HepG2 (cell line): ENCODE measurements around the gene LYPD6B. TPM values are rescaled to one million over a fixed set of nuclear protein-coding genes. Genes with fewer than 3 reads are reported as not detected.

Experiments used
- ATAC-seq: fragments of 200-7000 bp; cut with Tn5 transposase; 3 replicates; pipeline ENCODE4 v1.9.1; 2020; ENCODE audit warnings: mild to moderate bottlenecking, moderate library complexity
- BruUV-seq: library from RNA; stranded (reverse); fragments of 400-500 nt; replicated peaks from 2 replicates; lab custom pipeline; 2021; lab: Mats Ljungman, UMichigan
- CTCF ChIA-PET: fragments of 300-600 bp; formaldehyde crosslinking; extraction: SDS; loops from one replicate; lab custom pipeline; 2021; ENCODE audit warnings: low total read pairs, inconsistent platforms, low intra/inter-chr PET ratio; lab: Yijun Ruan, JAX
- POLR2A ChIA-PET: fragments of 350-600 bp; sonication (Branson Sonifier 250); formaldehyde crosslinking; loops from one replicate; lab custom pipeline; 2020; ENCODE audit warnings: antibody characterized with exemption, inconsistent platforms; lab: Yijun Ruan, JAX
- DNase-seq: peaks from one replicate; pipeline ENCODE4 v3.0.0-alpha.2; 2015; ENCODE audit warnings: low spot score
- FAIRE-seq: peaks from 3 replicates; lab custom pipeline; 2011; peaks lifted over from hg19 to GRCh38; lab: Jason Lieb, UNC
- H2AFZ ChIP-seq: one replicate; pipeline ENCODE4 v1.6.1; 2011; ENCODE audit warnings: low read length, inconsistent platforms
- H3K27ac ChIP-seq: fragments of 300-600 bp; 3 replicates; pipeline ENCODE4 v1.8.0; 2011; ENCODE audit warnings: mixed run types, mild to moderate bottlenecking, mixed read lengths, low read length, inconsistent platforms; ENCODE audit not compliant: insufficient read depth; ENCODE audit errors: extremely low read length
- H3K27me3 ChIP-seq, 2 experiments: fragments of 200-600 bp in 1 of 2; 2 replicates in 1 of 2; 3 replicates in 1 of 2; pipeline versions ENCODE4 v1.6.0 to v1.8.0; 2011; ENCODE audit warnings: low read length in 2 of 2, mild to moderate bottlenecking in 2 of 2, moderate library complexity in 2 of 2, inconsistent platforms in 1 of 2; ENCODE audit not compliant: insufficient read depth in 2 of 2, control insufficient read depth in 1 of 2
- H3K36me3 ChIP-seq, 2 experiments: fragments of 200-600 bp in 1 of 2; replicated peaks in 1 of 2; 2 replicates in 1 of 2; 3 replicates in 1 of 2; pipeline versions ENCODE4 v1.5.1 to v1.8.0; 2011; ENCODE audit warnings: low read length in 2 of 2, inconsistent platforms in 1 of 2; ENCODE audit not compliant: insufficient read depth in 2 of 2, control insufficient read depth in 1 of 2
- H3K4me1 ChIP-seq: 2 replicates; pipeline ENCODE4 v1.5.1; 2012; ENCODE audit warnings: low read length, inconsistent platforms; ENCODE audit not compliant: insufficient read depth
- H3K4me2 ChIP-seq: 2 replicates; pipeline ENCODE4 v1.6.0; 2011; ENCODE audit warnings: low read depth, low read length, inconsistent platforms
- H3K4me3 ChIP-seq, 3 experiments: fragments of 200-600 bp in 1 of 3; sonication (generic), shearing (Covaris generic) in 1 of 3; replicated peaks in 1 of 3; 2 replicates each; pipeline ENCODE4 v1.5.1; 2011 to 2016; ENCODE audit warnings: low read length in 3 of 3, inconsistent platforms in 2 of 3, low read depth in 2 of 3, mild to moderate bottlenecking in 2 of 3, control low read depth in 1 of 3, mixed read lengths in 1 of 3; ENCODE audit not compliant: insufficient read depth in 1 of 3
- H3K79me2 ChIP-seq: one replicate; pipeline ENCODE4 v1.6.1; 2011; ENCODE audit warnings: low read length, inconsistent platforms; ENCODE audit not compliant: insufficient read depth
- H3K9ac ChIP-seq: 2 replicates; pipeline ENCODE4 v1.6.0; 2011; ENCODE audit warnings: mild to moderate bottlenecking, low read depth, low read length, inconsistent platforms; ENCODE audit not compliant: insufficient read depth
- H3K9me3 ChIP-seq: 2 replicates; pipeline ENCODE4 v1.5.1; 2012; ENCODE audit warnings: mild to moderate bottlenecking, low read length
- H4K20me1 ChIP-seq: 2 replicates; pipeline ENCODE4 v1.6.0; 2011; ENCODE audit warnings: inconsistent platforms, mild to moderate bottlenecking, low read length, moderate library complexity; ENCODE audit not compliant: insufficient read depth
- ATF2 ChIP-seq: sonication (generic); formaldehyde crosslinking; IDR thresholded peaks from 2 replicates; pipeline ENCODE4 v1.4.0; 2020; ENCODE audit warnings: missing genetic modification reagents
- ATF4 ChIP-seq, 2 experiments: fragments of 450-650 bp in 1 of 2; sonication (generic) in 1 of 2; formaldehyde crosslinking; IDR thresholded peaks; 2 replicates each; pipeline versions ENCODE4 v1.5.0 to v1.8.0; 2020 to 2022; ENCODE audit warnings: mild to moderate bottlenecking in 1 of 2, missing genetic modification reagents in 1 of 2
- CENPT ChIP-seq: sonication (generic); formaldehyde crosslinking; IDR thresholded peaks from 2 replicates; pipeline ENCODE4 v1.8.0; 2022; ENCODE audit warnings: low read depth, mild to moderate bottlenecking, moderate library complexity, missing genetic modification reagents
- CREB1 ChIP-seq, 2 experiments: fragments of 450-650 bp in 1 of 2; IDR thresholded peaks; 2 replicates each; pipeline ENCODE4 v1.6.1; 2016 to 2017; ENCODE audit warnings: control low read depth in 1 of 2, mild to moderate bottlenecking in 1 of 2, missing compliant biosample characterization in 1 of 2, missing genetic modification characterization in 1 of 2
- DNMT3B ChIP-seq: conservative IDR thresholded peaks from 2 replicates; pipeline ENCODE4 v1.6.1; 2016; ENCODE audit warnings: missing biosample characterization, control low read depth
- FOXC1 ChIP-seq: sonication (generic); formaldehyde crosslinking; IDR thresholded peaks from 2 replicates; pipeline ENCODE4 v1.8.0; 2022; ENCODE audit warnings: mild to moderate bottlenecking, missing genetic modification reagents, borderline replicate concordance
- KAT8 ChIP-seq: IDR thresholded peaks from 2 replicates; pipeline ENCODE4 v1.6.1; 2016; ENCODE audit warnings: missing genetic modification reagents, missing compliant biosample characterization
- MAX ChIP-seq: IDR thresholded peaks from 2 replicates; pipeline ENCODE4 v1.6.1; 2012; ENCODE audit warnings: inconsistent platforms
- MAZ ChIP-seq, 2 experiments: sonication (generic) in 1 of 2; formaldehyde crosslinking in 1 of 2; IDR thresholded peaks; 2 replicates each; pipeline versions ENCODE4 v1.5.0 to v1.6.1; 2012 to 2020; ENCODE audit warnings: low read depth in 2 of 2, mild to moderate bottlenecking in 2 of 2, borderline replicate concordance in 1 of 2, improper control_type of control experiment in 1 of 2, low read length in 1 of 2, missing genetic modification reagents in 1 of 2, moderate library complexity in 1 of 2
- MLLT10 ChIP-seq: sonication (generic); formaldehyde crosslinking; IDR thresholded peaks from 2 replicates; pipeline ENCODE4 v1.4.0; 2020; ENCODE audit warnings: missing genetic modification reagents
- NFE2L1 ChIP-seq: sonication (generic); formaldehyde crosslinking; IDR thresholded peaks from 2 replicates; pipeline ENCODE4 v1.4.0; 2020; ENCODE audit warnings: missing genetic modification reagents, mild to moderate bottlenecking, borderline replicate concordance
- NPAS2 ChIP-seq: sonication (generic); formaldehyde crosslinking; IDR thresholded peaks from 2 replicates; pipeline ENCODE4 v1.8.0; 2022; ENCODE audit warnings: mild to moderate bottlenecking, missing genetic modification reagents, borderline replicate concordance
- PAF1 ChIP-seq: IDR thresholded peaks from 2 replicates; pipeline ENCODE4 v1.6.1; 2016; ENCODE audit warnings: missing genetic modification reagents, missing compliant biosample characterization
- SMC3 ChIP-seq: IDR thresholded peaks from 2 replicates; pipeline ENCODE4 v1.6.1; 2011; ENCODE audit warnings: low read length, improper control_type of control experiment
- ZBTB2 ChIP-seq: sonication (generic); formaldehyde crosslinking; IDR thresholded peaks from 2 replicates; pipeline ENCODE4 v1.8.0; 2022; ENCODE audit warnings: low read depth, missing genetic modification reagents
- ZBTB7A ChIP-seq: sonication (generic); formaldehyde crosslinking; IDR thresholded peaks from 2 replicates; pipeline ENCODE4 v1.8.0; 2022; ENCODE audit warnings: mild to moderate bottlenecking, missing genetic modification reagents
- ZNF333 ChIP-seq: sonication (generic); formaldehyde crosslinking; IDR thresholded peaks from 2 replicates; pipeline ENCODE4 v1.4.0; 2020; ENCODE audit warnings: mild to moderate bottlenecking, missing genetic modification reagents, borderline replicate concordance
- ZNF432 ChIP-seq: sonication (generic); formaldehyde crosslinking; IDR thresholded peaks from 2 replicates; pipeline ENCODE4 v1.5.0; 2020; ENCODE audit warnings: missing genetic modification reagents, mild to moderate bottlenecking, borderline replicate concordance
- ZNF816 ChIP-seq: sonication (generic); formaldehyde crosslinking; IDR thresholded peaks from 2 replicates; pipeline ENCODE4 v1.8.0; 2022; ENCODE audit warnings: missing genetic modification reagents, mild to moderate bottlenecking, borderline replicate concordance
- ZNF883 ChIP-seq: sonication (generic); formaldehyde crosslinking; IDR thresholded peaks from 2 replicates; pipeline ENCODE4 v1.5.1; 2020; ENCODE audit warnings: mild to moderate bottlenecking, missing genetic modification reagents; ENCODE audit errors: not compliant biosample characterization
- WGBS: methylation state at CpG from one replicate; pipeline ENCODE4 v1.1.6; 2017; ENCODE audit warnings: low lambda C conversion rate; 5-methylcytosine and 5-hydroxymethylcytosine counted together
- in situ Hi-C: cut with HindIII; loops from 2 replicates; pipeline ENCODE4 v1.10.0; 2017; ENCODE audit warnings: low pct_unique_long_range_greater_than_20kb; ENCODE audit not compliant: extremely low pct_ligation_motif_present
- intact Hi-C: fragments of 100-400 bp; cut with micrococcal nuclease; formaldehyde crosslinking; loops from one replicate; pipeline ENCODE4 v1.10.0; 2022; ENCODE audit not compliant: unreplicated experiment
- polyA plus RNA-seq, 8 experiments: library from polyadenylated mRNA; depleted of rRNA in 3 of 8; stranded (reverse) in 7 of 8; unstranded in 1 of 8; fragments of >200 nt; fragmentation: Illumina TruSeq in 4 of 8; extraction: Trizol in 4 of 8; gene quantifications; 2 replicates each; pipeline versions ENCODE4 v1.2.1 to v1.2.3, GENCODE V29; 2011 to 2016; ENCODE audit warnings: low read depth in 4 of 8, missing spikeins in 1 of 8, mixed read lengths in 1 of 8; ENCODE audit not compliant: insufficient read depth in 1 of 8
- total RNA-seq, 5 experiments: library from RNA; depleted of rRNA; stranded (reverse); fragments of >200 nt; fragmentation: Illumina TruSeq; extraction: Trizol; gene quantifications; 2 replicates each; pipeline ENCODE4 v1.2.3, GENCODE V29; 2016; ENCODE audit warnings: low read depth in 1 of 5

The LYPD6B gene
- total and polyA plus RNA-seq, 2 of the 13 experiments (the other 11 are each of a cell fraction or from before 2014, with no cell fraction given), result not detected

GRCh38 chr2:149015926-149016563 lies 22.5 kb upstream of the LYPD6B start:
- H3K79me2 ChIP-seq, result no peaks in the 10 kb centered on the region
- no TSS peak for BruUV-seq
- 9% methylated on average over 4 of the region's 4 CpGs for WGBS
- no peak overlapping the region for H3K4me2 ChIP-seq
- DNase-seq (no peak), ATAC-seq (no peak), FAIRE-seq (no peak)
- H2AFZ ChIP-seq, result no peak overlapping the region
- peaks cover 12% of the 10 kb centered on the region for H3K4me1 ChIP-seq
- in situ Hi-C loops (no loop called here), intact Hi-C loops (no loop called here)
- no peaks in the 10 kb centered on the region for H3K36me3 ChIP-seq
- ChIA-PET POLR2A (interaction anchor here (1.1 kb wide), 1 partner anchor 571 kb away, joined by 3 read pairs; no protein-coding TSS in a partner anchor), CTCF (interaction anchor here (1.7 kb wide), 1 partner anchor 297 kb away, joined by 9 read pairs; no protein-coding TSS in a partner anchor)
- no peak overlapping the region for H3K4me3 ChIP-seq
- no peak overlapping the region for H3K9ac ChIP-seq
- TF ChIP-seq ATF2 (no peak), NFE2L1 (CRISPR knock-in tag) (no peak), CENPT (CRISPR knock-in tag) (no peak), DNMT3B (CRISPR knock-in tag) (no peak), MAX (no peak), KAT8 (CRISPR knock-in tag) (no peak), ZBTB2 (CRISPR knock-in tag) (no peak), SMC3 (no peak), PAF1 (no peak), MLLT10 (no peak), ZNF883 (no peak), ZNF333 (CRISPR knock-in tag) (no peak), ZBTB7A (CRISPR knock-in tag) (no peak), MAZ (IDR thresholded peaks at IDR 0.05; ENCODE audit: borderline replicate concordance, low read depth, low read length) (no peak), MAZ (CRISPR knock-in tag; IDR thresholded peaks at IDR 0.05; ENCODE audit: low read depth) (no peak), CREB1 (IDR thresholded peaks at IDR 0.05) (no peak), CREB1 (CRISPR knock-in tag; IDR thresholded peaks at IDR 0.05) (no peak), ZNF432 (CRISPR knock-in tag) (no peak), ZNF816 (CRISPR knock-in tag) (no peak), ATF4 (CRISPR knock-in tag; IDR thresholded peaks at IDR 0.05) (no peak), NPAS2 (CRISPR knock-in tag) (no peak), FOXC1 (CRISPR knock-in tag) (no peak)
- H3K9me3 ChIP-seq, result no peaks in the 10 kb centered on the region
- no peaks in the 10 kb centered on the region for H4K20me1 ChIP-seq
- H3K27me3 ChIP-seq, result peaks cover 0 to 4% of the 10 kb centered on the region in 2 experiments; a peak in 1 of 5 replicates
- H3K27ac ChIP-seq, result no peak overlapping the region
